ENCODE measurements around the gene ZMYM2.

The ZMYM2 gene

DNA sequence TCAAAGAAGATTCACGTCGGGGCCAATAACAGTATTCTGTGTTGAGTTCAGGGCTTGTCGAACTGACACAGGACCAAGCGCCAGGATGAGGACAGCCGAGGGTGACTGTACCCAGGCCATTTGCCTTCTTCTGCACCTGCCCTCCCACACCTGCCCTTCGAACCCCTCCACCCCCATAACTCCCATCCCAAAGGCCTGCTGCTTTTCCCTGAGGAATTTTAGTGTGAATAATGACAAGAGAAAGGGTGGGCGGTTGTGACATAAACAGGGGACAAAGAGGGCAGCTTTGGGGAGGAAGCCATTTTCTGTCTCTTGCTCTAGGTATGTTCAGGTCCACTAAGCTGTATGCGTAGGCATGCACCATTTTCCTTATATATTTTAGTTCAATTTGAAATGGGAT, 176.2 kb downstream of the ZMYM2 start:
- no peak for DNase-seq (ENCODE audit: low read depth in 3 of 3)

- peak in 1 of 3 experiments; percentile 58 for DNase-seq (ENCODE audit: low read depth in 3 of 3)
Observed at GRCh38 chr13:20136781-20137703, 178.5 kb downstream of the ZMYM2 start.

GRCh38 chr13:20137875-20138274, 179.3 kb downstream of the ZMYM2 start:
- DNase-seq (ENCODE audit: low read depth in 3 of 3), result no peak

GRCh38 chr13:20140487-20140886, 182.0 kb downstream of the ZMYM2 start:
- DNase-seq (ENCODE audit: low read depth in 3 of 3), result no peak
